ENCODE measurements around the gene SEPTIN8.

SEPTIN8 gene

GRCh38 chr5:132746954-132747615, 30.0 kb downstream of the SEPTIN8 start, which contains the start of gene CCNI2:
TSS of gene CCNI2 (plus strand) at chr5:132747426. CDS start at chr5:132747496, 70 bp downstream.
- DNase-seq, result peak; percentile 83

GRCh38 chr5:132746592-132746953, 30.5 kb downstream of the SEPTIN8 start:
- no peak for DNase-seq

- no peak for DNase-seq
Observed at GRCh38 chr5:132744659-132745058, 32.4 kb downstream of the SEPTIN8 start.

- no peak for DNase-seq
Observed at GRCh38 chr5:132742626-132743025, 34.4 kb downstream of the SEPTIN8 start.

- no peak for DNase-seq
Observed at GRCh38 chr5:132742158-132742557, 34.9 kb downstream of the SEPTIN8 start.

GRCh38 chr5:132739232-132739631, 37.8 kb downstream of the SEPTIN8 start:
- DNase-seq, result no peak

GRCh38 chr5:132737982-132738681, 38.9 kb downstream of the SEPTIN8 start:
- no peak for DNase-seq

GRCh38 chr5:132736853-132737833, 39.9 kb downstream of the SEPTIN8 start, which contains the start of gene KIF3A:
TSS of gene KIF3A (minus strand) at chr5:132737546. CDS start at chr5:132737419, 127 bp downstream.
- peak; percentile 100 for DNase-seq

GRCh38 chr5:132734687-132735086, 42.4 kb downstream of the SEPTIN8 start:
- no peak for DNase-seq

GRCh38 chr5:132733499-132734148, 43.4 kb downstream of the SEPTIN8 start:
- no peak for DNase-seq

- no peak for DNase-seq
Observed at GRCh38 chr5:132729896-132730295, 47.1 kb downstream of the SEPTIN8 start.

- DNase-seq, result no peak
Observed at GRCh38 chr5:132725745-132726144, 51.3 kb downstream of the SEPTIN8 start.

GRCh38 chr5:132718544-132719312, 58.3 kb downstream of the SEPTIN8 start:
- no peak for DNase-seq

- no peak for DNase-seq
Observed at GRCh38 chr5:132714456-132715307, 62.4 kb downstream of the SEPTIN8 start.

- DNase-seq, result no peak
Observed at GRCh38 chr5:132708645-132709044, 68.4 kb downstream of the SEPTIN8 start.

- DNase-seq, result no peak
Observed at GRCh38 chr5:132704875-132705274, 72.2 kb downstream of the SEPTIN8 start.

Measured in CD4-positive, alpha-beta T cell treated with Interleukin-17A for 4 hours (primary cell).